ENCODE data around the gene FAM25A.

The FAM25A gene

DNA sequence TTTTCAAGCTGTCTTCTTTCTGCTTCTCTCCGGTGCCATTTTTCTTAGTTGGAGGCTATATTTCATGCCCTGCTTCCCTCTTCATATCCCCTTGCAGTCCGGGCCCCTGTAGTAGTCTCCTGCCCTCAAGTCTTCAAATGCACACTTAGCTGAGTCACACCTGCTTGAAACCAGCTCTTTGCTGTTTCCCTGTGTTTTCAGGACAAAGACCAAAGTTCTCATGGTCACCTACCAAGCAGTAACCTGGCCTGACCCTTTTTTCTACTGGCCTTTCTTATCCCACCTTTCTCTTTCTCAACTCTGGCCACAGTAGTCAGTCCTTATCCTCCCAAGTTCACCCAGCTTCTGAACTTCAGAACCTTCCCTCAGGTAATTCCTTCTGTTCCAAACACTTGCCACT is 46.1 kb downstream of the FAM25A start:
- H3K4me3 ChIP-seq (ENCODE audit: low read length): no peak overlapping the region
- TF ChIP-seq, protein P1, sequence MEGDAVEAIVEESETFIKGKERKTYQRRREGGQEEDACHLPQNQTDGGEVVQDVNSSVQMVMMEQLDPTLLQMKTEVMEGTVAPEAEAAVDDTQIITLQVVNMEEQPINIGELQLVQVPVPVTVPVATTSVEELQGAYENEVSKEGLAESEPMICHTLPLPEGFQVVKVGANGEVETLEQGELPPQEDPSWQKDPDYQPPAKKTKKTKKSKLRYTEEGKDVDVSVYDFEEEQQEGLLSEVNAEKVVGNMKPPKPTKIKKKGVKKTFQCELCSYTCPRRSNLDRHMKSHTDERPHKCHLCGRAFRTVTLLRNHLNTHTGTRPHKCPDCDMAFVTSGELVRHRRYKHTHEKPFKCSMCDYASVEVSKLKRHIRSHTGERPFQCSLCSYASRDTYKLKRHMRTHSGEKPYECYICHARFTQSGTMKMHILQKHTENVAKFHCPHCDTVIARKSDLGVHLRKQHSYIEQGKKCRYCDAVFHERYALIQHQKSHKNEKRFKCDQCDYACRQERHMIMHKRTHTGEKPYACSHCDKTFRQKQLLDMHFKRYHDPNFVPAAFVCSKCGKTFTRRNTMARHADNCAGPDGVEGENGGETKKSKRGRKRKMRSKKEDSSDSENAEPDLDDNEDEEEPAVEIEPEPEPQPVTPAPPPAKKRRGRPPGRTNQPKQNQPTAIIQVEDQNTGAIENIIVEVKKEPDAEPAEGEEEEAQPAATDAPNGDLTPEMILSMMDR (IDR thresholded peaks at IDR 0.05; ENCODE audit: insufficient read depth, low read depth, low read length, missing control alignments): no peak
- DNase-seq (ENCODE audit: low read depth): no peak

DNA sequence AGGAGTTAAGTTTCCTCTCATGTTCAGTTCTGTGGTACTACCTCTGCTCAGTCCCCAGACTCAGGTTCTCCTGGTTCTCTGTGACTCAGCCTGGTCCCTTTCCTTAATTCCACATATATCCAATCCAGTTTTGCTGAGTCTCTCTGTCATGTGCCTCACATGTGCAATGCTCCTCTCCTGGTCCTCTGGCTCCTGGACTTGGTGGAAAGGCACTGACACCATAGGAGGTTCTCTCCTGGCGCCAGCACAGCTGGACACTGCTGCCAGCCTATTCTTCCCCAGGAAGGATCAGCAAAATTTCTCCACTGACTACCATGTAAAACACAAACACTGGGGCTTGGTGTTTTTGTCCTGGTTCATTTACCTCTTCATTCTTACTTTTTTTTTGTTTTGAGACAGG is 46.8 kb downstream of the FAM25A start:
- no peak for DNase-seq (ENCODE audit: low read depth)
- H3K4me3 ChIP-seq (ENCODE audit: low read length): no peak overlapping the region
- TF ChIP-seq, protein P1 (IDR thresholded peaks at IDR 0.05; ENCODE audit: insufficient read depth, low read depth, low read length, missing control alignments): no peak

GRCh38 chr10:87068281-87068680 is 48.2 kb downstream of the FAM25A start:
- H3K4me3 ChIP-seq (ENCODE audit: low read length): no peak overlapping the region
- DNase-seq (ENCODE audit: low read depth): no peak
- TF ChIP-seq, protein P1 (IDR thresholded peaks at IDR 0.05; ENCODE audit: insufficient read depth, low read depth, low read length, missing control alignments): no peak

GRCh38 chr10:87072449-87072848 is 52.4 kb downstream of the FAM25A start:
- no peak for DNase-seq (ENCODE audit: low read depth)
- no peak overlapping the region for H3K4me3 ChIP-seq (ENCODE audit: low read length)
- TF ChIP-seq, protein P1 (IDR thresholded peaks at IDR 0.05; ENCODE audit: insufficient read depth, low read depth, low read length, missing control alignments): no peak
